NCI-H1048 (cell line): ENCODE data around the gene CNRIP1.
A peak's percentile ranks its signal among the peaks of the same experiment; 100 is the strongest.
"Not testable (repeated sequence)": the region's sequence is repeated elsewhere in the genome, so short reads cannot be mapped to it uniquely, and the experiment has no call there.

Experiments
- DNase-seq: peaks from one replicate; lab custom pipeline; 2025; lab: John Stamatoyannopoulos, UW

Gene CNRIP1, protein sequence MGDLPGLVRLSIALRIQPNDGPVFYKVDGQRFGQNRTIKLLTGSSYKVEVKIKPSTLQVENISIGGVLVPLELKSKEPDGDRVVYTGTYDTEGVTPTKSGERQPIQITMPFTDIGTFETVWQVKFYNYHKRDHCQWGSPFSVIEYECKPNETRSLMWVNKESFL

DNA sequence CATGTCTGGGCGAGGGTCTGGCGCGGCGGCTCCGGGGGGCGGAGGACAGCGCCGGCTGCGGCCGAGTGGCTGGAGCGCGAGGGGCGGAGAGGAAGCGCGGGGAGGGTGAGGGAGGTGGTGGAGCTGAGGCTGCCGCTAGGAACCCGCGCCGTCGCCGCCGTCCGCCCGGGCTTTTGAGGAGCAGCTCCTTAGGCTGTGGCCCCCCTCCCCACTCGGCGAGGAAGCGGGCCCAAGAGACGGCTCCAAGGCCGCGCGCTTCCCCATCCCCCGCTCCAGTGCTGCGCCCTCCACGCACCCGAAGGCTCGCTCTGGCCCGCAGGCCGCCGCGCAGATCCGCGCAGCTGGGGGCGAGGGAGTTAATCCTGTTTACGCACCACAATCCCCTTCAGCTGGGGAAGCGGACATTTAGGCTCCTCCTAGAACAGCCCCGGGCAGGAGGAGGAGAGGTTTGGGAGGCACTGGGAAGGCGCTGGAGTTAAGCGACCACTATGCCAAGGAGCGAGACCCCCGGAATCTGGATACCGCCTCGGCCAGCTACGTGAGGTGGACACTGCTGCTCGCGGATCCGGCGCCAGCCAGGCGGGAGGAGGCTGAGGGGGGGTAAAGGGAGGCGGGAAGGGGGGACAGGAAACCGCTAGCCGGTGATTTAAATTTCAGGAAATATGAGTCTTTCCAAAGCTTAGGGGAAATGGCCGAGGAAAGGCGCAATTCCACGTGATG, at the start of gene CNRIP1:
Gene CNRIP1 (minus strand): TSS at position 552 of the 720 bp plus-strand sequence. CDS start 549 bp downstream, at position 3.
- no peak for DNase-seq

DNA sequence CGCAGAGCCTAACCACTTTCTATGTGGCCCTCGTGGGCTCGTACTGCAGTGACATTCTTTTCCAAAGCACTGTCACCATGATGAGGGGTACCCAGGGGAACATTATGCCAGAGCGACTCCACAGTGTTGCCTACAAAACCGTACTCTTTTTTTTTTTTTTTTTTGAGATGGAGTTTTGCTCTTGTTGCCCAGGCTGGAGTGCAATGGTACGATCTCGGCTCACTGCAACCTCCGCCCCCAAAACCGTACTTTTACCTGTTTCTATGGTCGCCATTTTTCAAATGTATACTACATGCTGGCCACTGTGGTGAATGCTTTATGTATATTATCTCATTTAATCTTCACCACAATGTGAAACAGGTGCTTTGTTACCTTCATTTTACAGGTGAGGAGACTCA, 49.6 kb upstream of the CNRIP1 start:
- no peak for DNase-seq

DNA sequence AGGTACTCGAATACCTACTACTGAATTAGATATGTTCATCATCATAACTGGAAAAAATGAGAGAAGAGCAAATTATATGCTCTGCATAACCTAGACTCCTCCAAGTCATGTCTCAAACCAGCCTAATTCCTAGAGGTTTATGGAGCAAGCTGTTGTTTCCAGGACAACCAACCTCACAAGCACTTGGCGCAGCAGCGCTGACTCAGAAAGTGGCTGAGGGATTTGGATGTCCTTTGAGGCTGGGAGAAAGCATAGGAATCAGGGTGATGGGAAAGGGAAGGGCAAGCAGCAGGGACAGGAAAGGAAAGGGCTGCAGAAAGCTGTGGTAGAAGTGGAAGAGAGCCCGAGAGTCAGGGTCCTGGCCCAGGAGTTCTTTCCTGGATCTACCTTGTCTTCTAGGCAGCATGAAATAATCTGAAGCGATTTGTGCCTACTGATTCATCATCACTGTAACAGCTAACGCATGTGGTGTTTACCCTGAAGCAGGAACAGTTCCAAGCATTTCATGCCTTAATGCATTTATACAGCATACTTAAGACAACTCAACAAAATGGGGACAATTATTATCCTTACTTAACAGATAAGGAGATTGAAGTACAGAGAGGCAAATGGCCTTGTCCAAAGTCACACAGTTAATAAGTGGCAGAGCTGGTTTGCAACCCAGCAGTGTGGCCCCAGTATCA, 49.0 kb upstream of the CNRIP1 start:
- no peak for DNase-seq

DNA sequence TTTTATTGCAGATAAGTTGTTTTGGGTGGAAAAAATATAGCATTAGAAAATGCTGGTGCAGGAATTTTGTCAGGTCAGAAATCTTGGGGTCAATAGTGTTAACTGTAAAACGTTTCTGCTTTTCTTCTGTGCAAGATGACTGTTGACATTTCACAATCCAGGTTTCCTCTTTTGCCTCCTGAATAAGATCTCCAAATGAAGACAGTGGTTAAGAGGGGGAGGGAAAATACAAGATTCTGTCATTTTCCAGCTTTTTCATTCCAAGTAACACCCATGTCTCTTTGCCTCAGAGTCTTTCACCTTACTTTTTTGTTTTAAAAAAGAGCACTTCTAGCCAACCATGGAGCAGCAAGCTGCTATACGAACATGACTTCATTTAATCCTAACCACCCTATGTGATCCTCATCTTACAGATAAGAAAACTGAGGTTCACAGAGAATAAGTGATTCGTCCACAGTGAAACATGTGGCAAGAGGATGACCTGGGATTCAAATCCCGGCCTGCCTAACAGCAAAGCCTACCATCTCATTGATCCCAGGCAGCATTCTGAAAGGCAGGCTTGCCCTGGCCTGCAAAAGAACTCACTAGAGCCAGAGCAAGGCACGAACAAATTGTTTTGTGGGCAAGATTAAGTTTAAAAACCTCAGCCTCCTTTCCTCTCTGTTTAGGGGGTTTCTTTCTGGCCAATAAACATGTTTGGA, 48.4 kb upstream of the CNRIP1 start:
- DNase-seq = no peak

DNA sequence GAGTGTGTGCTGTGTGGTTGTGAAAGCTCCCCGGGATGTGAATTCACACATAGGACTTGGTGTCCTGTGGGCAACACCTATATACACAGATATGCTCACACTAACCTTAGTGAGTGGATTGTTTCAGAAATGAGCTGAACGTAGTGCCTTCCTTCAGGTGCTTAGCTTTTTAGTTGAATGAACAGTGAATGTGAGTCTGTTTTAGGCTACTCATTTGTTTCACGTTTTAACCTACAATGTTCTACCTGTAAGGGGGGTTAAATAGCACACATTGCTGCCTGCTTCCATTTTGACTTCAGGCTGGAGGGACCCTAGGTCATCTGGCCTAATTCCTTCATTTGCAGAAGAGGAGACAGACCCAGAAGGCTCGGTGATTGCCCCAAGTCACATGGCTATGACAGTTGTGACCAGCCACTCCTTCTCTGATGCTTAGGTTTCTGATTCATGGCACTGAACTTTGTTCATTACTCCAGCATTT, 46.4 kb upstream of the CNRIP1 start:
- no peak for DNase-seq

DNA sequence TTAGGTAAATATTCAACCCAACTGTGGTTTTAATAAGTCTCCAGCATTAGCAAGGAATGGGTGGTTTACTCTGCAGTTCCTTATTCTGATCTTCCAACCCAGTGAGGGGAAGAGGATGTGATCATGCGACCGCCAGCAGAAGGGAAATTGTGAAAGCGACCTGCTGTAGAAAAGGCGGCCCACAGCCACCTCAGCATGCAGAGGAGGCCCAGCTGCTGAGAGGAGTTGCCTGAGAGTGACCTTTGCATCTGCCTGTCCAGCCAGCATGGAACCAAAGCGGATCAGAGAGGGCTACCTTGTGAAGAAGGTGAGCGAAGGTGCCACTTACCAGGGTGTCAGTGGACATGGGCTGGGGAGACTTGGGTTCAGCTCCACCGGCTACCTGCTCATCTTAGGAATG, 45.3 kb upstream of the CNRIP1 start, which contains the start of gene PLEK:
Gene PLEK (plus strand): TSS at position 196 of the 400 bp plus-strand sequence. CDS start 70 bp downstream, at position 266.
- DNase-seq = no peak

DNA sequence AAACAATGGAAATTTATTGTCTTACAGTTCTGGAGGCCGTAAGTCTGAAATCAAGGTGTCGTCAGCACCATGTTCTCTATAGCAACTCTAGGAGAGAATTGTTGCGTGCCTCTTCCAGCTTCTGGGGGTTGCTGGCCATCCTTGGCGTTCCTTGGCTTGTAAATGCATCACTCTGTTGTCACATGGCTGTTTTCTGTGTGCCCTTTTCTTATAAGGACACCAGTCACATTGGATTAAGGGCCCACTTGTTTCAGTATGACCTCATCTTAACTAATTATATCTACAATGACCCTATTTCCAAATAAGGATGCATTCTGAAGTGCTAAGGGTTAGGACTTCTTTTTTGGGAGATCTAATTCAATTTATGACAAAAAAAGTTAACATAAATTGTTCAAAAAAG, 44.0 kb upstream of the CNRIP1 start:
- no peak for DNase-seq

DNA sequence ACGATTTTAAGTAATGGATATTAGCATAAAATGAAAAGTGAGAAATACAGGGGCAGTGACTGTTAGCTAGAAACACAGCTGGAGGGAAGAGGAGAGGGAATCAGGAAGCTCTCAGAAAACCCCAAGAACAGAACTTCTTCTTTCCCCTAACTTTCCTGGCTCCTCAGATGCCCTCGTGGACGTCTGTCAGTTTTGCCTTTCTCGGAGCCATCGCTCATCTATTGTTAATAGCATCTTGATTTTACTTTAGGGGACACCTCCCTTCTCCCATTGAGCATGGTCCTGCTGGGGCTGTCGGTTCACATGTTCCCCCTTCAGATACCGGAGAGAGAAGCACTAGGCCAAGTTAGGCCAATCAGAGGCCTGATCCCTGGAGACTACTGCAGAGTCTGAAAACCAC, 43.0 kb upstream of the CNRIP1 start:
- DNase-seq = no peak

DNA sequence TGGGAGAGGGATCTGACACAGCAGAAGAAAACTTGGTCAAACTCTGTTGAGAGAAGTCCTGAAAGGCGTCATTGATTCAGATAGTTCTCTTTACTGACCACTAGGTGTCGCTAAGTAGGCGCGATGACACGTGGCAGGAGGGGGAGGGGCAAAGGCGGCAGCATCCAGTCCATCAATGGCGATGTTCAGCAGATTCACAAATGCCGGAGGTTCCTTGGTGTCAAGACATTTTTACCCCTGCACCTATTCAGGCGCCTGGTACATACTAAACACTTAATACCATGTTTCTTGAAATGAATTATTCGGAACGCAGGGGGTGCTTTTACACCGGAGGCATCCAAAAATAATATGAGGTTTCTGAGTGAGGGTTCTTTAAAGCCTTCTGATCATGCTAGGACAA, 42.3 kb upstream of the CNRIP1 start:
- peak; percentile 76 for DNase-seq

DNA sequence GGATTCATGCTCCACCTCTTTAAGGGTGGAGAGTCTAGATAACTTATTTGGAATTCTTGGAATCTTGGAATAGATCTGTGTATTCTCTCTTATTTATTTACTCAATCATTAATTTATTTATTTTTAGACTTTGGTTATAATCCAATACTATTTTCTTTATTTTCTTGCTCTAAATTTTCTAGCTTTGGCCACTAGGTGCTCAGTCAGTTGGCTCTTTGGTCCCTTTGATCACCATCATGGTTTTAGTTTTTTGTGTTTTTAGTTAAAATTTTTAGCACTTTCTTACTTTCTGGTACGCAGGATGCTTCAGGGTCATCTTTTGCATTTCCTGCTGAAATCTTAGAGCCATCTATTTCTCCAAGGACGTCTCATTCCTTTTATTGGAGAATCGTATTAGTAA, 40.1 kb upstream of the CNRIP1 start:
- DNase-seq = no peak

DNA sequence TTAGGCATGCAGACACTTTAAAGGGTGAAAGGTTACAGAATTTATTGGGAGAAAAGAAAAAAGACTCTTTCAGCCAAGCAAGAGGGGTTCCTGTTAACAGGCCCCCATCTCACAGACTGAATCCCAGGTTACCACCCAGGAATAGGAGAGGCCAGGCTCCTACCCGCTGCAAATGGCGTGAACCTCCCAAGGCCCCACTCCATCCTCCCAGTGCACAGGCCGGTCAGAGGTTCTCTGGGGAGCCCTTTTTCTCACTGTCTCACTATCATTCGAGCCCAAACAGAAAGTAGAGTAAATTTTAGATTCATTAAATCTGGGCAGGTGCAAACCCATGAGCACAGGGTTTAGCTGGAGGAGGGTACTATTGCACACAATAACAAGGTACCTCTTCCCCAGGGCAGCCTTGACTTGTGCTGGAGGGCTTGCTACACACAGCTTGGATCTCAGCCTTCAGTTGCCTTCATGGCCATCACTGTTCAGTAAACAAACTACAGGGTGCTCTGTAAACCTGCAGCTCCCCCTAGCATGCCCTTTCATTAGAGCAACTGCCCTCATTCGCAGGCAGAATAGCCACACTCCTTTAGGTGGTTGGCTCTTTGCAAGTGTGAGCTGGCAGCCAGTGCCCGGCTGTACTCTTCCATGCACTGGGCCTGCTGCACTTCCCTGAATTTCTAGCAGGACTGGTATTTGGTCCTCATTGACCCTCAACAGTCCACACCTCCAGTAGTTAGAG, 38.0 kb upstream of the CNRIP1 start:
- no peak for DNase-seq

DNA sequence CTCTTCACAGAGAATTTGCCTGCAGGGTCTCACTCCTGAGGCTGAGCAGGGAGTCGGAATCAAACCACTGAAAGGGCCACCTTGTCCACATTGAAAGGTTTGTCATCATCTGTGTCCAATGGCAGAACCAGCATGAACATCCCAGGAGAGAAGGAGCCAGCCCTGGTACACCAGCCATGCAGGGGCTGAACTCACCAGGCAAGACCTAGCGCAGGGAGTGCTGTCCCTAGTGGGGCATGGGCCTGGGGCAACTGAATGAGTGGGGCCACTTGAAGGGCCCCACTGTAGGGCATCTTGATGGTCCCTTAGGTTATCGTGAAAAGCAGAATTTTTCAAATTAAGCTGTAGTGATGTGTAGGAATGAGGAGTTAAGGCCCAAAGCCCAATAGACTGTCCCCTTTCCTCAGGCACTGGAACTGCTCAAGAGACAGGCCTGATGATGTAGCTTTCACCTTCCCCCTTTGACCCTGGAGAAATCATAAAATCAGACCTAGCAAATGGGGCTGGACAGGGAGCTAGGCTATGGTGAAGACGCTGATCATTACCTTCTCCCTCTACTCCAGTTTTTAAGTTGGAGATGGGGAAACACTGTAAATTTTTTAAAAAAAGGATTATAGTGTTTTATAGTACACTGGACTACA, 37.0 kb upstream of the CNRIP1 start:
- no peak for DNase-seq

DNA sequence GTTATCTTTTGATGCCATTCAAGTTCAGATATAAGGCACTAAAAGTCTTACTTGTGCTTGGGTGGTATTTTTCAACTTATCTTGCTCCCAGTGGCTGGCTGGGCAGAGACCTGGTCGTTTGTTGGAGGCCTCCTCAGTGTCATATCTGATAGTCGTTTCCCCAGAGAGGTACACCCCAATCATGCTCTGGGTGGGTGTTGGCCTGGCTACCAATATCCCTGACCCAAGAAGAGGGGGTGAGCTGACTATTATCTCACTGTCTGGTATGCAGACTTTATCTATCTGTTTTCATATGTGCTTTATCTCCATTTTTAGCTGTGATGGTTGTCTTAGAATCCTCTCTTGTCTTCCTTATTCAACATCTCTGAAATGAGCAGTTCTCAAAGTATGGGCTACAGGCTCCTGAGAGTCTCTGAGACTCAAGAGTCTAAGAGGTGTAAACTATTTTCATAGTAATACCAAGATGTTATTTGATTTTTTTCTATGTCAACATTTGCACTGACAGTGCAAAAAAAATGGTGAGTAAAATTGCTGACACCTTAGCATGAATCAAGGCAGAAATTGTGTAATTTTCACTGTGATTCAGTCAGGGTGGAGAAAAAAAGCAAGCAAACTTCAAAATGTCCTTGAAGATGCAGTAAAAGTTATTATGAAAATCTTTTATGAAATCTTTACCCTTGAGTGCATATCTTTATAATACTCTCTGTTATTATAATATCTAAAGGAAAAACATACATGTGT, 33.1 kb upstream of the CNRIP1 start:
- no peak for DNase-seq

DNA sequence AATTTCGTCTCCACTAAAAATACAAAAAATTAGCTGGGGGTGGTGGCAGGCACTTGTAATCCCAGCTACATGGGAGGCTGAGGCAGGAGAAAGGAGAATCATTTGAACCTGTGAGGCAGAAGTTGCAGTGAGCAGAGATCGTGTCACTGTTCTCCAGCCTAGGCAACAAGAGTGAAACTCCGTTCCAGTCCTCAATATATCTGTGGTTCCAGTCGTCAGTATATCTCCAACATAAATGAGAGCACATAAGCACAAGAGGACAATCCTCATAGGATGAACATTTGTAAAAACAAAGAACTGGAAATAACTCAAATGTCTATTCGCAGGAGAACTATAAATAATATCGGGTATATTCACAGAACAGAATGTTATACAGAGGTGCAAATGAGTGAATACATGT, 32.2 kb upstream of the CNRIP1 start:
- no peak for DNase-seq

DNA sequence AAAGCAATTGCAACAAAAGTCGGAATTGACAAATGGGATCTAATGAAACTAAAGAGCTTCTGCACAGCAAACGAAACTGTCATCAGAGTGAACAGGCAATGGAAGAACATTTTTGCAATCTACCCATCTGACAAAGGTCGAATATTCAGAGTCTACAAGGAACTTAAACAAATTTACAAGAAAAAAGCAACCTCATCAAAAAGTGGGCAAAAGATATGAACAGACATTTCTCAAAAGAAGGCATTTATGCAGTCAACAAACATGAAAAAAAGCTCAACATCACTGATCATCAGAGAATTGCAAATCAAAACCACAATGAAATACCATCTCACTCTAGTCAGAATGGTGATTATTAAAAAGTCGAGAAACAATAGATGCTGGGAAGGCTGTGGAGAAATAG, 29.3 kb upstream of the CNRIP1 start:
- not testable (repeated sequence) for DNase-seq

DNA sequence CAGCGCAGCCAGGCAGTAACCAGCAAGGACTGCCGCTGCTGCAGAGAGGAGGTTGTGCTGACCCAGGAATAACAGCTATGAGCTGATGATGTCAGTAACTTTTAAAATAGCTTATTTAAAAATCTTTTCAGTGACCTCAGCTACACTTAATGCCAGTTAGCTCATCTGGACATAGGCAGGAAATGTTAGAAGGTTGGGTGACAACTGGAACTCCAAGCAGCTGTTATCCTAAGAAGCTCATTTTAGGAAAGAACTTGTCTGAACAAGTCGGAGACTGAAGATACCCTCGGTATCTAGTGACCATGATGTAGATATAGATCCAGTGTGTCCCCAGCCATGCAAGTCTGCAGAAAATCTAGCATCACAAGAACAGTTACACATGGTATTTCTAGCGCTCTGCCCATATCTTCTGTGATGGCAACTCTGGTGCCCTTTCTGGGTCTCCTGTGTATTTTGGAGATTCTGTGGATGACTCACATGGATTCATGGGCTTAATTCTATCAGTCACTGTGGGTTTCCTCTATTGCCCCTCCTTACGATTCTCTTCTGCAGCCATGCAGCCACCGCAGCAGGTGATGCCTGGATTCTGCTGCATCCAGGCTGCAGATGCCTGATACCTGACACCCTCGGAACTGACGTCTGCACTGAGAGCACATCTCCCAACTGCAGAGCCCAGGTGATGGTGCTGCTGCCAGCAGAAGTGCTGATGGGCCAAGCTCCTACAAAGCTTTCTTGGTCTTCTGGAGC, 25.6 kb upstream of the CNRIP1 start:
- no peak for DNase-seq

DNA sequence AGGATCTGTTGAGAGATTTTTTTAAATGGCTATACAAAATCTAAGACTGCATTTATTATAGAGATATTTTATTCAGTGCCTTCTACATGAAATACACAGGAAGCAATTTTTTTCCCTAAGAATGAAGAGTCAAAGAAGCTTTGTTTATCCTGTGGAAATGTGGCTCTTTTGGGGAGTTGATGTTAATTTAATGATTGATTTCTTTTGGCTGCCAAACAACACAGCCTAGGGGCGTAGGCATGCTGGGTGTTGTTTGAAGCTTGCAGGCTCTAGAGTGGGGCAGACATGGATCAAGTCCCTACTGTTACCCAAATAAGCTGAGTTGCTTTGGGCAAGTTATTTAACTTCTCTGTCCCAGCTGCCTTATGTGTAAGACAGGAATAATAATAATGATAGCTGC, 24.3 kb upstream of the CNRIP1 start:
- DNase-seq = no peak

DNA sequence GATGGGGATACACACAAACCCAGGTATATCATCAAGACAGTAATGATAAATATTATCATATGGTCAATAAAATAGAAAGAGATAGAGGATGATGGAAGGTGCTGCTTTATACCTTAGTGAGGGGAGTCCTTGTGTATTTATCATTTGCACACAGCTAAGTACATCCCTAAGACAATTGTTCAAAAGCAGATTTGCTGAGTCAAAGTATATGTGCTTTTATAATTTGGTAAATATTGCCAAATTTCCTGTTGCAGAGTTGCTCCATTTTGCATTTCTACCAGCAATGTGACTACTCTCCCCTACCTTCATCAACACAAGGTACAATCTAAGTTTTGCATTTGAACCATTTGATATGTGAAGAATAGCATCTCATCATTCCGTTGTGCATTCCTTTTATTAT, 22.7 kb upstream of the CNRIP1 start:
- no peak for DNase-seq

DNA sequence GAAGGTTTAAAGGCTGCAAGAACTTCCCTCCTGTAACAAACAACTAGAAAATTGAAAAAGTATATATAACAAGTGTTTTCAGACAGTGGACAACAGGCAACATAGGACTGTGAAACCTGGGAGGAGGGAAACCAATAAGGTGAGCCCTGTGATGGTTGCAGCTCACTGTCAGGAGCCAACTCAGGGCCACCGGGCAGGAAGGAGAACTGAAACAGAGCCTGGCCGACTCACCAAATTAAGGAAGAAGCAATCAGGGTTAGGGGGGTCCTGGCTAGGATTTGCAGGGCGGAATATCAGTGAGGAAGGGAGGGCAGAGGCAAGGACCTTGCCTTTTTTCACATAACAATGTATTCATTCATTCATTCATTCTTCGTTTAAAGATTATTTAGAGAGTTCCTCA, 21.8 kb upstream of the CNRIP1 start:
- no peak for DNase-seq

DNA sequence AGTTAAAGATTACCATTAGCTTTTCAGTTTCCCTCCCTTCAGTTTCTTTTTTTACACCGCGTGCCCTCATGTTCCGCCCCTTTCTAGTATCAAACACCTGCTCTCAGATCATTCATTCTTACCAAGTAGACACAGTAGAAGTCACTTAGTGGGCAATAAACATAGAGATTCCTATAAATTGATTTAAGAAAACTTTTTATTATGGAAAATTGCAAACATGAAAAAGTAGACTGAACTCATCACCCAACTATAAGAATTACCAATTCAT, 21.2 kb upstream of the CNRIP1 start:
- DNase-seq = no peak
